ENCODE data around the gene SPOCD1.

DNA sequence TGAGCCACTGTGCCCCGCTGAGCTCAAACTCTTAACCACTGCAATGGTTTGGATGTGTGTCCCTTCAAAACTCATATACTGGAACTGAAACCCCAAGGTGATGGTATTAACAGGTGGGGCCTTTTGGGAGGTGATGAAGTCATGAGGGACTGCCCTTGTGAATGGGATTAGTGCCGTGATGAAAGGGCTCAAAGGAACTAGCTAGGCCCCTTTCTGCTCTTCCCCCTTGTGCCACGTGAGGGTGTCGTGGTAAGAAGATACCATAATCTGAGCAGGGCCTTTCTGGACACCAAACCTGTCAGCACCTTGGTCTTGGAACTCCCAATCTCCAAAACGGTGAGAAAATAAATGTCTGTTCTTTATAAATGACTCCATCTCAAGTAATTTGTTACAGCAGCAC lies 45.5 kb upstream of the SPOCD1 start:
- TF ChIP-seq, protein P1, sequence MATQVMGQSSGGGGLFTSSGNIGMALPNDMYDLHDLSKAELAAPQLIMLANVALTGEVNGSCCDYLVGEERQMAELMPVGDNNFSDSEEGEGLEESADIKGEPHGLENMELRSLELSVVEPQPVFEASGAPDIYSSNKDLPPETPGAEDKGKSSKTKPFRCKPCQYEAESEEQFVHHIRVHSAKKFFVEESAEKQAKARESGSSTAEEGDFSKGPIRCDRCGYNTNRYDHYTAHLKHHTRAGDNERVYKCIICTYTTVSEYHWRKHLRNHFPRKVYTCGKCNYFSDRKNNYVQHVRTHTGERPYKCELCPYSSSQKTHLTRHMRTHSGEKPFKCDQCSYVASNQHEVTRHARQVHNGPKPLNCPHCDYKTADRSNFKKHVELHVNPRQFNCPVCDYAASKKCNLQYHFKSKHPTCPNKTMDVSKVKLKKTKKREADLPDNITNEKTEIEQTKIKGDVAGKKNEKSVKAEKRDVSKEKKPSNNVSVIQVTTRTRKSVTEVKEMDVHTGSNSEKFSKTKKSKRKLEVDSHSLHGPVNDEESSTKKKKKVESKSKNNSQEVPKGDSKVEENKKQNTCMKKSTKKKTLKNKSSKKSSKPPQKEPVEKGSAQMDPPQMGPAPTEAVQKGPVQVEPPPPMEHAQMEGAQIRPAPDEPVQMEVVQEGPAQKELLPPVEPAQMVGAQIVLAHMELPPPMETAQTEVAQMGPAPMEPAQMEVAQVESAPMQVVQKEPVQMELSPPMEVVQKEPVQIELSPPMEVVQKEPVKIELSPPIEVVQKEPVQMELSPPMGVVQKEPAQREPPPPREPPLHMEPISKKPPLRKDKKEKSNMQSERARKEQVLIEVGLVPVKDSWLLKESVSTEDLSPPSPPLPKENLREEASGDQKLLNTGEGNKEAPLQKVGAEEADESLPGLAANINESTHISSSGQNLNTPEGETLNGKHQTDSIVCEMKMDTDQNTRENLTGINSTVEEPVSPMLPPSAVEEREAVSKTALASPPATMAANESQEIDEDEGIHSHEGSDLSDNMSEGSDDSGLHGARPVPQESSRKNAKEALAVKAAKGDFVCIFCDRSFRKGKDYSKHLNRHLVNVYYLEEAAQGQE (IDR thresholded peaks at IDR 0.05; ENCODE audit: low read depth) = no peak
- TF ChIP-seq TAF1 (IDR thresholded peaks at IDR 0.05; ENCODE audit: low read depth) (no peak), EP300 (IDR thresholded peaks at IDR 0.05; ENCODE audit: borderline replicate concordance) (no peak), CEBPB (IDR thresholded peaks at IDR 0.05) (no peak), EGR1 (IDR thresholded peaks at IDR 0.05) (no peak), TCF12 (IDR thresholded peaks at IDR 0.05; ENCODE audit: low read depth) (no peak), NFIC (IDR thresholded peaks at IDR 0.05) (no peak), CREB1 (IDR thresholded peaks at IDR 0.05; ENCODE audit: low read depth) (no peak), TEAD4 (IDR thresholded peaks at IDR 0.05) (no peak)

Measured in Ishikawa (cell line).